WERI-Rb-1 (cell line): Measurements from ENCODE around the gene LRRC61.

Experiments
- DNase-seq: peaks from one replicate; pipeline ENCODE4 v3.0.0-alpha.2; 2020
- H3K27ac ChIP-seq: fragments of 250-450 bp; sonication (Bioruptor Pico); 2 replicates; pipeline ENCODE4 v1.5.1; 2020; ENCODE audit warnings: mild to moderate bottlenecking, moderate library complexity
- H3K27me3 ChIP-seq: fragments of 250-450 bp; sonication (Bioruptor Pico); 2 replicates; pipeline ENCODE4 v1.5.1; 2021; ENCODE audit warnings: mild to moderate bottlenecking, low read depth, moderate library complexity; ENCODE audit not compliant: insufficient read depth, severe bottlenecking
- H3K36me3 ChIP-seq: fragments of 250-450 bp; sonication (Bioruptor Pico); 2 replicates; pipeline ENCODE4 v1.5.1; 2020; ENCODE audit warnings: mild to moderate bottlenecking, moderate library complexity
- H3K4me3 ChIP-seq: 2 replicates; pipeline ENCODE4 v1.5.1; 2011; ENCODE audit warnings: low read depth, mild to moderate bottlenecking, control low read depth, low read length
- H3K9me3 ChIP-seq: fragments of 250-450 bp; sonication (Bioruptor Pico); 2 replicates; pipeline ENCODE4 v1.5.1; 2021; ENCODE audit warnings: mild to moderate bottlenecking, moderate library complexity; ENCODE audit not compliant: severe bottlenecking
- TF ChIP-seq, protein P1 (sequence below): IDR thresholded peaks from 2 replicates; pipeline ENCODE4 v1.5.1; 2011; ENCODE audit warnings: low read depth, mild to moderate bottlenecking, control low read depth, inconsistent platforms, low read length

LRRC61 gene

DNA sequence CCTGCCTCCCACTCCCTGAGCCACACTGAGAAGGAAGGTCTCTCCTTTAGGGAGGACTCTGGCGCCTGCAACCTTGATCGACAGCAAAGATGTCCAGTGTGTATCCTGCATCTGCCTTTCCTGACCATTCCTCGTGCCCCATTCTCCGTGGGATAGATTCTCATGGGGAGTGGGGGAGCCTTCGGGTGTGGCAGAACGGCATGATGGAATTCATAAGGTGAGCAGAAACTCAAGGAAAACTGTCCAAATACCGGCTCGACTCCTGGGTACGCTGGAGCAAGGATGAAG is 18.9 kb downstream of the LRRC61 start:
- peaks cover 9% of the 10 kb centered on the region for H3K36me3 ChIP-seq
- TF ChIP-seq, protein P1, sequence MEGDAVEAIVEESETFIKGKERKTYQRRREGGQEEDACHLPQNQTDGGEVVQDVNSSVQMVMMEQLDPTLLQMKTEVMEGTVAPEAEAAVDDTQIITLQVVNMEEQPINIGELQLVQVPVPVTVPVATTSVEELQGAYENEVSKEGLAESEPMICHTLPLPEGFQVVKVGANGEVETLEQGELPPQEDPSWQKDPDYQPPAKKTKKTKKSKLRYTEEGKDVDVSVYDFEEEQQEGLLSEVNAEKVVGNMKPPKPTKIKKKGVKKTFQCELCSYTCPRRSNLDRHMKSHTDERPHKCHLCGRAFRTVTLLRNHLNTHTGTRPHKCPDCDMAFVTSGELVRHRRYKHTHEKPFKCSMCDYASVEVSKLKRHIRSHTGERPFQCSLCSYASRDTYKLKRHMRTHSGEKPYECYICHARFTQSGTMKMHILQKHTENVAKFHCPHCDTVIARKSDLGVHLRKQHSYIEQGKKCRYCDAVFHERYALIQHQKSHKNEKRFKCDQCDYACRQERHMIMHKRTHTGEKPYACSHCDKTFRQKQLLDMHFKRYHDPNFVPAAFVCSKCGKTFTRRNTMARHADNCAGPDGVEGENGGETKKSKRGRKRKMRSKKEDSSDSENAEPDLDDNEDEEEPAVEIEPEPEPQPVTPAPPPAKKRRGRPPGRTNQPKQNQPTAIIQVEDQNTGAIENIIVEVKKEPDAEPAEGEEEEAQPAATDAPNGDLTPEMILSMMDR, result no peak
- H3K27ac ChIP-seq, result no peak overlapping the region
- H3K27me3 ChIP-seq, result no peaks in the 10 kb centered on the region
- no peak overlapping the region for H3K4me3 ChIP-seq
- H3K9me3 ChIP-seq, result no peaks in the 10 kb centered on the region
- no peak for DNase-seq

- DNase-seq, result no peak
- Histone ChIP-seq H3K9me3 (no peaks in the 10 kb centered on the region), H3K4me3 (no peak overlapping the region), H3K27ac (no peak overlapping the region), H3K36me3 (no peaks in the 10 kb centered on the region; the same call in 1 of the 2 replicates), H3K27me3 (no peaks in the 10 kb centered on the region)
- TF ChIP-seq, protein P1, result no peak
These were observed 20.1 kb downstream of the LRRC61 start for GRCh38 chr7:150343225-150343624.

DNA sequence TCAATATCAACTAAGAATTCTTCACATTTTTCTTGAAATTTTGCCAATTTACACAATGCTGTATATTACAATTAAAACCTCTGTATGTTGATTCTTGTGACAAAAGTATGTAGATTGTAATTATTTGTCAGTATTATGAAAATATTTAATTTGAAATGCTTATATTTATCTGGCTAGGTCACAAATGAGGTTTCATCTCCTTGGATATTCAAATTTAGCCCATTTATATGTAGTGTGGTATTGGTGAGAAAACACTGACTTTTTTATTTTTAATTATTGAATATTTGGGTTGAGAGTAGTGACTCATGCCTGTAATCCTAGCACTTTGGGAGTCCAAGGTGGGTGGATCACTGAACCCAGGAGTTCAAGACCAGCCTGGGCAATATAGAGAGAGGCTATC is 21.1 kb downstream of the LRRC61 start:
- TF ChIP-seq, protein P1, result no peak
- Histone ChIP-seq H3K27me3 (no peaks in the 10 kb centered on the region), H3K27ac (no peak overlapping the region), H3K9me3 (no peaks in the 10 kb centered on the region), H3K36me3 (no peaks in the 10 kb centered on the region), H3K4me3 (no peak overlapping the region)
- no peak for DNase-seq

DNA sequence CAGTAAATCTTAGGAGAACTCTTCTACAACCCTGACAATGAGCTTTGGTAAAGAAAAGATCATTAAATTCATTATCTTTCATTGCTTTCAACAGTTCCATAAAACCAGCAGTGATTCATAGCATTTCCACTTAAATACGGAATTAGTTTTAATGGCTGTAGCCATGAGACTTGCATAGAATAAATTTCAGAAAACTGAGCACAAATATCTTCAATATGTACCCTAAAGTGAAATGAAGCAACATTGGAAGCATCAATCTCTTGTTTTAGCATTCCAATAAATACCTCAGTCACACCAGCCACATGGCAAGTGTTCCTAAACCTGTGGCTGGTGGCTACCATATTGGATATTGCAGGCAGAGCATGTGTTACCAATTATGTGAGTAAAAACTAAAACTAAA is 21.9 kb downstream of the LRRC61 start:
- no peaks in the 10 kb centered on the region for H3K36me3 ChIP-seq
- TF ChIP-seq, protein P1, result no peak
- H3K9me3 ChIP-seq, result no peaks in the 10 kb centered on the region
- H3K27ac ChIP-seq, result no peak overlapping the region
- H3K27me3 ChIP-seq, result no peaks in the 10 kb centered on the region
- no peak overlapping the region for H3K4me3 ChIP-seq
- DNase-seq, result no peak

- no peak overlapping the region for H3K27ac ChIP-seq
- DNase-seq, result no peak
These were observed 23.8 kb downstream of the LRRC61 start for GRCh38 chr7:150346922-150347321.

More at GRCh38 chr7:150346922-150347321, 23.8 kb downstream of the LRRC61 start:
- Histone ChIP-seq H3K9me3 (no peaks in the 10 kb centered on the region), H3K27me3 (no peaks in the 10 kb centered on the region), H3K36me3 (no peaks in the 10 kb centered on the region), H3K4me3 (no peak overlapping the region)
- TF ChIP-seq, protein P1, result no peak
